ENCODE measurements around the gene FTCDNL1. TPM values are rescaled to one million over a fixed set of nuclear protein-coding genes. Genes with fewer than 3 reads are reported as not detected.

FTCDNL1 gene
- 1.7 TPM for total RNA-seq

DNA sequence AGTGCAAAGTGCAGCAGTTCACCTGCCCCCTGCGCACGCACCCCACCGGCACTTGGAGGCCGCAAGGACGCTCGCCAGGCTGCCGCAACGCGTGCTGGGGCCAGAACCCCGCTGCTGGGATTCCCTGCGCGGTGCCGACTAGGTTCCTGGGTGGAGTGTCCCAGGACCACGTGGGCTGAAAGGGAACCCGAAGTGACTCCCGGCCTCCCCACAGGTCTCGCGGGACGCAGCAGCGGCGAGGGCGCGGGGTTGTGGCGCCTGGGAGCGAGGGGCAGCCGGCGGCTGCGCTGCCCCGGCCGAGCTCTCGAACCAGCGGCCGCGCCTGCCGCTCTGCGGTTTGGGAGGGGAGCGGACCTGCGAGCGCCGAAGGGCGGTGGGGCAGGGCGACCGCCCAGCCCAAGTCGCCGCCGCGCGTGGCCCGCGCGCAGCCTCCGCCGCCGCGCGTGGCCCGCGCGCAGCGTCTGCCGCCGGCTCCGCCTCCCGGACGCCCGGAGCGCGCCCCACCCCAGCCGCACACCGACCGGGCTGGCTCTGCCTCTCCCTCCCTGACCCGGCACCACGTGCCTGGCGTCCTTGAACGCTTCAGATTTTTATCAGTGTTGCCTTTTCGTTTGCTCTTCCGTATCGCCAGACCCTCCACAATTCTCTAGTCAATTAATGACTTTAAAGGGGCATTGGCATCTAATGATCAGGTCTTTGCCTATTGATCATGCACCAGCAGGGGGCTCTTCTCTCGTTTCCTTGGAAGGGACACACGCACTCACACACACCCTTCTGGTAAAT, at the start of gene FTCDNL1:
Gene FTCDNL1, minus strand, starts transcription at position 475 of the 783 bp plus-strand sequence. CDS start 2,230 bp downstream, outside the sequence.
- peak within 1 kb of the TSS; percentile 58 for H3K4me3 ChIP-seq (ENCODE audit: low read length)
- H3K27me3 ChIP-seq (ENCODE audit: insufficient read depth, low read length) = no peaks in the 10 kb centered on the region
- peaks cover 13% of the 10 kb centered on the region for H3K9me3 ChIP-seq (ENCODE audit: low read depth, low read length)
- peaks cover 15% of the 10 kb centered on the region for H3K4me1 ChIP-seq (ENCODE audit: insufficient read depth, low read length)

DNA sequence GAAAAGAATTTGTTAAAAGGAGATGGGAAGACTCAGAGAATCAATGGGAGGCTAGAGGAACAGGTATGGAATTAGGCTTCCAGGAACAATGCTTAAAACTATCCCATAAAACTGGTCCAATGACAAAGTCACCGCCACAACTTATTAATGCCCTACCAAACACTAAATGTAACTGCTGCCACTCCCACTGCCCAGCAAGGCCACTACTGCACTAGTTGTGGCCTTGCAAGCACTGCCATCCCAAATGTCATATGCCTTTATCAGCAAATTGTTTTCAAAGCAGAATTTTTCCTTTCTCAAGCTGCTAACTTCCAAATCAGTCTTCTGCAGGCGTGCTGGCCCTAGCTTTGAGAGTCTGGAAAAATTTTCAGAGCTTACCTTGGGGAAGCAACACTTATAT, 45.6 kb upstream of the FTCDNL1 start:
- H3K27me3 ChIP-seq (ENCODE audit: insufficient read depth, low read length) = no peaks in the 10 kb centered on the region
- H3K9me3 ChIP-seq (ENCODE audit: low read depth, low read length) = no peaks in the 10 kb centered on the region
- H3K4me3 ChIP-seq (ENCODE audit: low read length) = no peak overlapping the region
- no peaks in the 10 kb centered on the region for H3K4me1 ChIP-seq (ENCODE audit: insufficient read depth, low read length)

- no peaks in the 10 kb centered on the region for H3K27me3 ChIP-seq (ENCODE audit: insufficient read depth, low read length)
- no peaks in the 10 kb centered on the region for H3K4me1 ChIP-seq (ENCODE audit: insufficient read depth, low read length)
- H3K9me3 ChIP-seq (ENCODE audit: low read depth, low read length) = no peaks in the 10 kb centered on the region
- no peak overlapping the region for H3K4me3 ChIP-seq (ENCODE audit: low read length)
Observed at GRCh38 chr2:199895406-199895805, 44.4 kb upstream of the FTCDNL1 start.

GRCh38 chr2:199883474-199884212, 32.7 kb upstream of the FTCDNL1 start:
- Histone ChIP-seq H3K27me3 (ENCODE audit: insufficient read depth, low read length) (peaks cover 2% of the 10 kb centered on the region), H3K9me3 (ENCODE audit: low read depth, low read length) (no peaks in the 10 kb centered on the region), H3K4me3 (ENCODE audit: low read length) (no peak overlapping the region)

DNA sequence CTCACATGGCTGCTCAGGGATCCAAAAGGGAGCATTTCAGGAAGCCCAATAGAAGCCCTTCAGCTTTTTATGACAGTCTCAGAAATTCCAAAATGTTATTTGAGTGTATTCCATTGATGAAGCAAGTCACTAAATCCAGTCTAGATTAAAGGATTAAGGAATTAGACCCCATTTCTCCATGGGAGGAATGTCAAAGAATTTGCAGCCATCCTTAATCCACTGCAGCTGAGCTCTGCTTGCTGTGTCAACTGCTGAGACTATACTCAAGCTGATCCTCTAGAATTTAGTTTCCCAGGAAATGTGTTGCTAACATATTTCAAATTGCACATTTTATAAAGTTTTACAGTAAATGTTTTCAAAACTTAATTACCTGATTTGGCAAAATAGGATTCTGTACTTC, 31.7 kb upstream of the FTCDNL1 start:
- Histone ChIP-seq H3K4me3 (ENCODE audit: low read length) (no peak overlapping the region), H3K9me3 (ENCODE audit: low read depth, low read length) (no peaks in the 10 kb centered on the region), H3K4me1 (ENCODE audit: insufficient read depth, low read length) (no peaks in the 10 kb centered on the region), H3K27me3 (ENCODE audit: insufficient read depth, low read length) (peaks cover 2% of the 10 kb centered on the region)

More at GRCh38 chr2:199883474-199884212, 32.7 kb upstream of the FTCDNL1 start:
- no peaks in the 10 kb centered on the region for H3K4me1 ChIP-seq (ENCODE audit: insufficient read depth, low read length)

GRCh38 chr2:199875400-199875799, 24.4 kb upstream of the FTCDNL1 start:
- H3K9me3 ChIP-seq (ENCODE audit: low read depth, low read length) = no peaks in the 10 kb centered on the region
- H3K27me3 ChIP-seq (ENCODE audit: insufficient read depth, low read length) = peaks cover 8% of the 10 kb centered on the region
- no peaks in the 10 kb centered on the region for H3K4me1 ChIP-seq (ENCODE audit: insufficient read depth, low read length)
- no peak overlapping the region for H3K4me3 ChIP-seq (ENCODE audit: low read length)

DNA sequence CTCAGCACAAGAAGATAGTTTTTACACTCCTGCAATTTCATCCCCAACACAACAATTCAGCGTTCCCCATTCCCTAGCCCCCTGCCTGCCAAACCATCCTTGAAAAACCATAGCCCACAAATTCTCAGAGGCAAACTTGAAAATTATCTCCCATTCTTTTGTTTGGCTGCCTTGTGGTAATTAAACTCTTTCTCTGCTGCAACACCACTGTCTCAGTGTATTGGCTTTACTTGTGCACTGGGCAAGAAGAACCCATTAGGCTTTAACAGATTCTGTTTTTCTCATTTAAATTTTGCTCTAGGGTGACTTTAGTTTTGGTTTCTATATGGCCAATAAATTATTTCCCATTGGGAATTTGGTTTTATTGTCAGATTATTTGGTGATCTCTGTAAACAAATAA, 23.2 kb upstream of the FTCDNL1 start:
- H3K9me3 ChIP-seq (ENCODE audit: low read depth, low read length) = no peaks in the 10 kb centered on the region
- H3K4me3 ChIP-seq (ENCODE audit: low read length) = no peak overlapping the region
- peaks cover 8% of the 10 kb centered on the region for H3K27me3 ChIP-seq (ENCODE audit: insufficient read depth, low read length)
- H3K4me1 ChIP-seq (ENCODE audit: insufficient read depth, low read length) = no peaks in the 10 kb centered on the region

DNA sequence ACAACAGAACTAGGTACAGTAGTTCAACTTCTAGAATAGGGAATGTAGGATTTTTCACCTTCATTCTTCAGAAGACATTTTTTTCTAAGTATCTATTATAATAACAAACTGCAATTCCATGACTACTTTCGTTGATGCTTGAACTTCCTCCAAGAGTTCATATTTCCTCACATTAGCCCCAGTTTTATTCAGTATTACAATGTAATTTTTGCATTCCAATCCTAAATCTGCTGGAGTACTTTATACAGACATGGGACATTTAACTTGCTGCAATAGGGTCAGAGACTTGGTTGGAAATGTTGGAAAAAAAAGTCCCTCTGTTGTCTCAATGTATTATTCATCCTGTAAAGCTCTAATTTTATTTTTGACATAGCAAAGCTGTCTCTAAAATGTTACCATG, 19.6 kb upstream of the FTCDNL1 start:
- Histone ChIP-seq H3K4me1 (ENCODE audit: insufficient read depth, low read length) (no peaks in the 10 kb centered on the region), H3K4me3 (ENCODE audit: low read length) (no peak overlapping the region), H3K27me3 (ENCODE audit: insufficient read depth, low read length) (peaks cover 12% of the 10 kb centered on the region), H3K9me3 (ENCODE audit: low read depth, low read length) (no peaks in the 10 kb centered on the region)

DNA sequence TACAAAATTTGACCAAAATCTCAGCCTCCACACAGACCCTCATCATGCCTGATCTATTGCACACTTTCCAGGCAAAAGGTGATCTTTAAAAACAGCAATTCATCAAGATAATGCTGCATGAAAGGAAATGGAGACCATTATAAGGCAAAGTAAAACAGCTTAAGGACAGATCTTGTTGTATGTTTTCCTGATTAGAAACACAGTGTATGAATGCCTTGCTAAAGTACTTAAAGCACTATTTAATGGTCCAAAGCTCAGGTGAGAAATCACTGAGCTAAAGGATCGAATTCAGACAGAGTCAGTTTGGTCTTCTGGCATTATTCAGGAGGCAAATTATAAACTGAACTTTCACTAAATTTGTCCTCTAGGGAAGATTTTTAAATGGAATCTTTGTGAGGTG, 18.7 kb upstream of the FTCDNL1 start:
- no peaks in the 10 kb centered on the region for H3K4me1 ChIP-seq (ENCODE audit: insufficient read depth, low read length)
- H3K27me3 ChIP-seq (ENCODE audit: insufficient read depth, low read length) = peaks cover 12% of the 10 kb centered on the region
- no peaks in the 10 kb centered on the region for H3K9me3 ChIP-seq (ENCODE audit: low read depth, low read length)
- H3K4me3 ChIP-seq (ENCODE audit: low read length) = no peak overlapping the region

GRCh38 chr2:199869227-199869541, 18.2 kb upstream of the FTCDNL1 start:
- peaks cover 12% of the 10 kb centered on the region for H3K27me3 ChIP-seq (ENCODE audit: insufficient read depth, low read length)
- no peaks in the 10 kb centered on the region for H3K9me3 ChIP-seq (ENCODE audit: low read depth, low read length)
- H3K4me3 ChIP-seq (ENCODE audit: low read length) = no peak overlapping the region
- H3K4me1 ChIP-seq (ENCODE audit: insufficient read depth, low read length) = no peaks in the 10 kb centered on the region

GRCh38 chr2:199868431-199869226, 17.6 kb upstream of the FTCDNL1 start:
- Histone ChIP-seq H3K9me3 (ENCODE audit: low read depth, low read length) (no peaks in the 10 kb centered on the region), H3K4me3 (ENCODE audit: low read length) (no peak overlapping the region), H3K27me3 (ENCODE audit: insufficient read depth, low read length) (peaks cover 12% of the 10 kb centered on the region), H3K4me1 (ENCODE audit: insufficient read depth, low read length) (no peaks in the 10 kb centered on the region)

- no peaks in the 10 kb centered on the region for H3K4me1 ChIP-seq (ENCODE audit: insufficient read depth, low read length)
- no peak overlapping the region for H3K4me3 ChIP-seq (ENCODE audit: low read length)
- no peaks in the 10 kb centered on the region for H3K9me3 ChIP-seq (ENCODE audit: low read depth, low read length)
- peaks cover 8% of the 10 kb centered on the region for H3K27me3 ChIP-seq (ENCODE audit: insufficient read depth, low read length)
Observed at GRCh38 chr2:199865905-199866304, 14.9 kb upstream of the FTCDNL1 start.

GRCh38 chr2:199862788-199863187, 11.8 kb upstream of the FTCDNL1 start:
- Histone ChIP-seq H3K4me3 (ENCODE audit: low read length) (no peak overlapping the region), H3K27me3 (ENCODE audit: insufficient read depth, low read length) (peaks cover 3% of the 10 kb centered on the region), H3K4me1 (ENCODE audit: insufficient read depth, low read length) (no peaks in the 10 kb centered on the region), H3K9me3 (ENCODE audit: low read depth, low read length) (no peaks in the 10 kb centered on the region)

DNA sequence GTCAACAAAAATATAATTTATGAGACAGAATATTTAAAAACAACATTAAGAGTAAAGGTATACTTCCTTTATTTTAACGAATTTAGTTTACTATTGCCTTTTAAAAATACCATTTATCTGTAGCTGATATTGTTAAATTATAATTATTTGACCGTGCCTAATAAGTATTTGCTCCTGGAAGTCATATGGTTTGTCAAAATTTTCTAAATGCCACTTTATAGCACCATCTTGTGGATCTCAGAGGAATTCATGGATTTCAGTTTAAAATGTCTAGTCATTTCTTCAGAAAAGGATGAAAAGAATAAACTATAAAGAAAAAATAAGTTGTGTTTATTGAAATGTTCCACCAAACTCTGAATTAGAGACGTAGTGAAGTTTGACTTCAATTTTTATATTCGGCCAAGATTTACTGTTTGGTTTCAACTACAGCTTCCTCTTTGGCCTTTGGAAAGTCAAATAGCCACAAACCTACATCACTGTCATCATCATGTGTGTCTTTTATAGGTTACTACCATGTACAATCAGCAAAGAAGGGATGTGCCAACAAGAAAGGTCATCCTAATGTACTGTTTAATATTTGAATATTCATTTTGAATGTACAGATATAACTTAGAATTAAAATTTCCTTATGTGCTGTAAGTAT, 10.3 kb upstream of the FTCDNL1 start:
- no peaks in the 10 kb centered on the region for H3K4me1 ChIP-seq (ENCODE audit: insufficient read depth, low read length)
- H3K4me3 ChIP-seq (ENCODE audit: low read length) = no peak overlapping the region
- no peaks in the 10 kb centered on the region for H3K27me3 ChIP-seq (ENCODE audit: insufficient read depth, low read length)
- H3K9me3 ChIP-seq (ENCODE audit: low read depth, low read length) = no peaks in the 10 kb centered on the region

GRCh38 chr2:199855812-199856211, 4.8 kb upstream of the FTCDNL1 start:
- H3K27me3 ChIP-seq (ENCODE audit: insufficient read depth, low read length) = no peaks in the 10 kb centered on the region
- no peak overlapping the region for H3K4me3 ChIP-seq (ENCODE audit: low read length)
- H3K4me1 ChIP-seq (ENCODE audit: insufficient read depth, low read length) = peaks cover 4% of the 10 kb centered on the region
- H3K9me3 ChIP-seq (ENCODE audit: low read depth, low read length) = no peaks in the 10 kb centered on the region

Data from mononuclear cell (primary cell).